ENCODE results near the gene AXIN2. TPM values are rescaled to one million over a fixed set of nuclear protein-coding genes. Genes with fewer than 3 reads are reported as not detected.
"Not testable (repeated sequence)": the region's sequence is repeated elsewhere in the genome, so short reads cannot be mapped to it uniquely, and the experiment has no call there.

Gene AXIN2
- total RNA-seq, 1 donor = 8.0 TPM

DNA sequence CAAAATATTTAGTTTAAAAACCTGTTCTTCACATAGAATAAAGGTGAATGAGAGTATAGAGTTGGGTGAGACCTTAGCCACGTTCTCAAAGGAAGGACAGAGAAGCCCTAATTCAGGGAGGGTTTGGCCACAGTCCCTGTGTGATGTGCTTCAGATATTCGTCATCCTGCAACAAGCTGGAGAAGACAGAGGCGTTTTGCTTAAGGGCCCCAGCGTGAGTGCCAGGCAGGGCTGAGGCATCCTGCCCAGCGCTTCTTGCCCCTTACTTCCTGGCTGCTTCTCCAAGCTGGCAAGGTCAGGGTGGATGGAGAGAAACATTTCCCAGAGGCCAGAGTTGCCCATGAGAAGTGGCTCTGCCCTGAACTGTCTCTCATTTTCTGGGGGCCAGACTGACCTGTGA is 46.9 kb downstream of the AXIN2 start:
- no peak for DNase-seq (ENCODE audit: low read depth)
- H3K4me3 ChIP-seq (ENCODE audit: low read depth, low read length) = no peak overlapping the region
- TF ChIP-seq, protein P1, sequence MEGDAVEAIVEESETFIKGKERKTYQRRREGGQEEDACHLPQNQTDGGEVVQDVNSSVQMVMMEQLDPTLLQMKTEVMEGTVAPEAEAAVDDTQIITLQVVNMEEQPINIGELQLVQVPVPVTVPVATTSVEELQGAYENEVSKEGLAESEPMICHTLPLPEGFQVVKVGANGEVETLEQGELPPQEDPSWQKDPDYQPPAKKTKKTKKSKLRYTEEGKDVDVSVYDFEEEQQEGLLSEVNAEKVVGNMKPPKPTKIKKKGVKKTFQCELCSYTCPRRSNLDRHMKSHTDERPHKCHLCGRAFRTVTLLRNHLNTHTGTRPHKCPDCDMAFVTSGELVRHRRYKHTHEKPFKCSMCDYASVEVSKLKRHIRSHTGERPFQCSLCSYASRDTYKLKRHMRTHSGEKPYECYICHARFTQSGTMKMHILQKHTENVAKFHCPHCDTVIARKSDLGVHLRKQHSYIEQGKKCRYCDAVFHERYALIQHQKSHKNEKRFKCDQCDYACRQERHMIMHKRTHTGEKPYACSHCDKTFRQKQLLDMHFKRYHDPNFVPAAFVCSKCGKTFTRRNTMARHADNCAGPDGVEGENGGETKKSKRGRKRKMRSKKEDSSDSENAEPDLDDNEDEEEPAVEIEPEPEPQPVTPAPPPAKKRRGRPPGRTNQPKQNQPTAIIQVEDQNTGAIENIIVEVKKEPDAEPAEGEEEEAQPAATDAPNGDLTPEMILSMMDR (IDR thresholded peaks at IDR 0.05; ENCODE audit: insufficient read depth, low read length) = no peak

DNA sequence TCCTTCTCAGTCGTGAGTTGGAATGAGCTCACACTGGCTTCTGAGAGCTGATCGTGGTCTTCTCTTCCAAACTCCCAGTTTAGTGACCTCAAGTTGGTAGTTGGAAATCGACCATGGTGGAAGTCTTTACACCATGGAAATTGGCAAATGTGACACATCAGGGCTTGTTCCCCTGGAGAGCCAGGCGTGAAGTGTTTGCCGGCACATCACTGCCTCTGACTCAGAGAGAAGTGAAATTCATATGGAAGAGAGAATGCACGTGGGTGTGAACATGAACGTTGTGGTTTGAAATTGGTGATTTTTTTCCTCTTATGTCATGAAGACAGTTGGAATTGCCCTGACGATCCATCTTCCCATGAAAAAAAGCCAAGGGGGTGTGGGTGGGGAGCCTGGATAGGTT is 47.4 kb downstream of the AXIN2 start:
- TF ChIP-seq, protein P1 (IDR thresholded peaks at IDR 0.05; ENCODE audit: insufficient read depth, low read length) = no peak
- peak; percentile 45 for DNase-seq (ENCODE audit: low read depth)

DNA sequence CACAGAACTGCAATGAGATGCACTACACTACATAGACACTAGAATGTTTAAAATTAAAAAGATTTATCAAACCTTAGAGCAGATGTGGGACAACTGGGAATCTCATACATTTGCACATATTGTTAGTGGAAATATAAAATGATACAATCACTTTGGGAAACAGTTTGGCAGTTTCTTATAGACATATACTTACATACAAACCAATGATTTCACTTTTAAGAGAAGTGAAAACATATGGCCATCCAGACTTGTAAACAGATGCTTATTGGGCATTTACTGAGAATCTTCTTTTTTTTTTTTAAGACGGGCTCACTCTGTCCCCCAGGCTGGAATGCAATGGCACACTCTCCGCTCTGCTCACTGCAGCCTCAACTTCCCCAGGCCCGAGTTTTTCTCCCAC is 50.1 kb downstream of the AXIN2 start:
- no peak for DNase-seq (ENCODE audit: low read depth)
- TF ChIP-seq, protein P1 (IDR thresholded peaks at IDR 0.05; ENCODE audit: insufficient read depth, low read length) = no peak
- H3K4me3 ChIP-seq (ENCODE audit: low read depth, low read length) = no peak overlapping the region

More for the DNA sequence above, 47.4 kb downstream of the AXIN2 start:
- H3K4me3 ChIP-seq (ENCODE audit: low read depth, low read length) = no peak overlapping the region

DNA sequence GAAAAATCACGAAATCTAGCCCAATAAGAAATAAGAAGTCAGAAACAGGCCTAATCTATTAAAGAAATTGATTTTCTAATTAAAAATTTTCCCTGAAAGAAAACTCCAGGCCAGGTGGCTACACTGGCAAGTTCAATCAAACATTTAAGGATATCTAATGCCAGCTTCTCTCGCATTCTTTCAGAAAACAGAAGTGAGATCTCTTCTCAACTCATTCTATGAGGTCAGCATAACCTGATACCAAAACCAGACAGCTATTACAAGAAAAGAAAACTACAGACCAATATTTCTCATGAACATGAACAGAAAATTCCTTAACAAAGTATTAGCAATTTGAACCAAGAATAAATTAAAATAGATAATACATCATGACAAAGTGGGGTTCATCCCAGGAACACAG is 52.4 kb downstream of the AXIN2 start:
- no peak overlapping the region for H3K4me3 ChIP-seq (ENCODE audit: low read depth, low read length)
- TF ChIP-seq, protein P1 (IDR thresholded peaks at IDR 0.05; ENCODE audit: insufficient read depth, low read length) = no peak
- no peak for DNase-seq (ENCODE audit: low read depth)

- not testable (repeated sequence) for H3K4me3 ChIP-seq (ENCODE audit: low read depth, low read length); DNase-seq (ENCODE audit: low read depth)
Observed at GRCh38 chr17:65504673-65505072, 56.8 kb downstream of the AXIN2 start.

- no peak for DNase-seq (ENCODE audit: low read depth)
- no peak overlapping the region for H3K4me3 ChIP-seq (ENCODE audit: low read depth, low read length)
- TF ChIP-seq, protein P1 (IDR thresholded peaks at IDR 0.05; ENCODE audit: insufficient read depth, low read length) = no peak
Observed at GRCh38 chr17:65504141-65504540, 57.3 kb downstream of the AXIN2 start.

DNA sequence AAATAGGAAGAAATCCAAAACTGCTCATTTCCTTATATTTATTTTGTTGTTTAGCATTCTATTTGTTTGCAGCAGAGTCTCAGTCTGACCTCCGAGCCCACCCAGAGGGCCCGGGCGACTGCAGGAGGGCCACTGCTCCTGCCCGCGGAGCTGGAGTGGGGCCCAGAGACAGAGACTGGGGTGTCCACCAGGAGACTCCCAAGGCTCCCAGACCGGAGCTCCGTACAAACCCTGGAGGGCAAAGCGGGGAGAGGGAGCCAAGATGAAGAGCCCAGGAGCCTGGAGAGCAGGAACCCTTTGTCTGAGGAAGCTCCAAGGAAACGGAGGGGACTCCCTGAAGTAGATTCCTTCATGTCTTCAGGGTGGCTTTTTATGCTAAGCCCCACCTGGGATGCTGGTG is 57.9 kb downstream of the AXIN2 start:
- H3K4me3 ChIP-seq (ENCODE audit: low read depth, low read length) = no peak overlapping the region
- TF ChIP-seq, protein P1 (IDR thresholded peaks at IDR 0.05; ENCODE audit: insufficient read depth, low read length) = no peak
- DNase-seq (ENCODE audit: low read depth) = no peak

Measured in fibroblast of the aortic adventitia (primary cell).